IPS-18c (cell line): Measurements from ENCODE around the gene PCED1A.
"Not testable (repeated sequence)": the region's sequence is repeated elsewhere in the genome, so short reads cannot be mapped to it uniquely, and the experiment has no call there.

Experiments used
- H3K4me3 ChIP-seq: 2 replicates; pipeline ENCODE4 v1.7.0; 2013; ENCODE audit warnings: low read depth, mild to moderate bottlenecking, low read length, moderate library complexity; ENCODE audit not compliant: insufficient read depth
- H3K9me3 ChIP-seq: one replicate; pipeline ENCODE4 v1.6.1; 2013; ENCODE audit warnings: mild to moderate bottlenecking, low read length, moderate library complexity; ENCODE audit not compliant: control insufficient read depth, insufficient read depth

PCED1A gene

DNA sequence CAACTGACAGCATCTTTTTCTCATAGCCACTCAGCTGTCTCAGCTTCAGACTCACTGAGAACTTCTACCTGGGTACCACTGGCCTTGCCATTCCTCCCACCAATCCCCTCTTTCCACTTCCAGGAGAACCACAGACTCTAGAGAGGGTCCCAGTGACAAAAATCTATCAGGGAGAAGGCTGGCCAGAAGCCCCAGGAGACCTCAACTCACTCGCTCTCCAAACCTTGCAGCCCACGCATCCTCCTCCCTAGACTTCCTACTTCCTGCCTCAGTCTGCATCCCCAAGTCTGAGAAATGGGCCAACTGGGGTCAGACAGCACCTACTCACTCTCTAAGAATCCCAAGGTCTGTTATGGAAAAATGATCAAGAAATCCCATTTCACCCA lies 23.1 kb downstream of the PCED1A start:
- no peak overlapping the region for H3K4me3 ChIP-seq
- no peaks in the 10 kb centered on the region for H3K9me3 ChIP-seq

DNA sequence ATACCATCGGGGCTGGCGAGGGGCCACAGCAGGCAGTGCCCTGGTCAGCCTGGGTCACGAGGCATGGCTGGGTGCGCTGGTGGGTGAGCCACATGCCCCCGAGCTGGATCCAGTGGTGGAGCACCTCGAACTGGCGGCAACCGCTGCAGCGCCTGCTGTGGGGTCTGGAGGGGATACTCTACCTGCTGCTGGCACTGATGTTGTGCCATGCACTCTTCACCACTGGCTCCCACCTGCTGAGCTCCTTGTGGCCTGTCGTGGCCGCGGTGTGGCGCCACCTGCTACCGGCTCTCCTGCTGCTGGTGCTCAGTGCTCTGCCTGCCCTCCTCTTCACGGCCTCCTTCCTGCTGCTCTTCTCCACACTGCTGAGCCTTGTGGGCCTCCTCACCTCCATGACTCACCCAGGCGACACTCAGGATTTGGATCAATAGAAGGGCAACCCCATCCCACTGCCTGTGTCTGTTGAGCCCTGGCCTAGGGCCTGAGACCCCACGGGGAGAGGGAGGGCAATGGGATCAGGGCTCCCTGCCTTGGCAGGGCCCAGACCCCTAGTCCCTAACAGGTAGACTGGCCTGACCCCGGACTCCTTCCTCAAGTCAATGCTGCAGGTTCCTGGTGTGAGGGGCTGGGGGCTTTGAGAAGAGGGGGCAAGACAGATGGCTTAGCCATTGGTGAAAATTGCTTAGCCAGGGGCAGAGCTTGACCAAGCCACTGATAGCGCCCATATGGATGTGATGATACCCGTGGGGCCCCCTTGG lies 23.7 kb downstream of the PCED1A start:
- H3K9me3 ChIP-seq, result no peaks in the 10 kb centered on the region
- H3K4me3 ChIP-seq, result no peak overlapping the region

- H3K4me3 ChIP-seq, result no peak within 1 kb of the TSS
- no peaks in the 10 kb centered on the region for H3K9me3 ChIP-seq
These were observed 24.3 kb downstream of the PCED1A start, which contains the start of gene TMEM239 for GRCh38 chr20:2816030-2816582. Gene TMEM239 (plus strand): TSS chr20:2816364. CDS start chr20:2816555, 191 bp downstream.

DNA sequence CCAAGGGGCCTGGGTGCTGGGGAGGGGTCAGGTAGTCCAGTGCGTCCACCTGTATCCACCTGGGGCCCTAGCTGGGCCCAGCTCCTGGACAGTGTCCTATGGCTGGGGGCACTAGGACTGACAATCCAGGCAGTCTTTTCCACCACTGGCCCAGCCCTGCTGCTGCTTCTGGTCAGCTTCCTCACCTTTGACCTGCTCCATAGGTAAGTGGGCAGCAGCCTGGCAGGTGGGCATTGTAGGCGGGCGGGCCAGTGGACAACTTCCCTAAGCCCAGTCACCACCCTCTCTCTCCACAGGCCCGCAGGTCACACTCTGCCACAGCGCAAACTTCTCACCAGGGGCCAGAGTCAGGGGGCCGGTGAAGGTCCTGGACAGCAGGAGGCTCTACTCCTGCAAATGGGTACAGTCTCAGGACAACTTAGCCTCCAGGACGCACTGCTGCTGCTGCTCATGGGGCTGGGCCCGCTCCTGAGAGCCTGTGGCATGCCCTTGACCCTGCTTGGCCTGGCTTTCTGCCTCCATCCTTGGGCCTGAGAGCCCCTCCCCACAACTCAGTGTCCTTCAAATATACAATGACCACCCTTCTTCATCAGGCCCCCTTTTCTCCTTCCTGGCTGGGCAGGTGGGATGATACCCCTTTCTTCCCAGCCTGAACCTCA lies 25.1 kb downstream of the PCED1A start:
- Histone ChIP-seq H3K9me3 (no peaks in the 10 kb centered on the region), H3K4me3 (no peak overlapping the region)

GRCh38 chr20:2814587-2815051 lies 25.8 kb downstream of the PCED1A start, which contains the start of gene C20orf141:
Gene C20orf141 (plus strand): TSS chr20:2814987. CDS start chr20:2815185, 198 bp downstream.
- Histone ChIP-seq H3K4me3 (no peak within 1 kb of the TSS), H3K9me3 (no peaks in the 10 kb centered on the region)

GRCh38 chr20:2814076-2814475 lies 26.4 kb downstream of the PCED1A start:
- H3K4me3 ChIP-seq, result no peak overlapping the region
- H3K9me3 ChIP-seq, result no peaks in the 10 kb centered on the region

GRCh38 chr20:2812189-2812588 lies 28.3 kb downstream of the PCED1A start:
- H3K4me3 ChIP-seq, result no peak overlapping the region
- H3K9me3 ChIP-seq, result no peaks in the 10 kb centered on the region

- Histone ChIP-seq H3K4me3 (no peak overlapping the region), H3K9me3 (no peaks in the 10 kb centered on the region)
These were observed 30.8 kb downstream of the PCED1A start for GRCh38 chr20:2809690-2810089.

GRCh38 chr20:2807929-2808328 lies 32.5 kb downstream of the PCED1A start:
- H3K9me3 ChIP-seq, H3K4me3 ChIP-seq: not testable (repeated sequence)

GRCh38 chr20:2807019-2807418 lies 33.4 kb downstream of the PCED1A start:
- Histone ChIP-seq H3K9me3 (no peaks in the 10 kb centered on the region), H3K4me3 (no peak overlapping the region)

GRCh38 chr20:2806351-2806701 lies 34.1 kb downstream of the PCED1A start:
- Histone ChIP-seq H3K9me3 (no peaks in the 10 kb centered on the region), H3K4me3 (no peak overlapping the region)

DNA sequence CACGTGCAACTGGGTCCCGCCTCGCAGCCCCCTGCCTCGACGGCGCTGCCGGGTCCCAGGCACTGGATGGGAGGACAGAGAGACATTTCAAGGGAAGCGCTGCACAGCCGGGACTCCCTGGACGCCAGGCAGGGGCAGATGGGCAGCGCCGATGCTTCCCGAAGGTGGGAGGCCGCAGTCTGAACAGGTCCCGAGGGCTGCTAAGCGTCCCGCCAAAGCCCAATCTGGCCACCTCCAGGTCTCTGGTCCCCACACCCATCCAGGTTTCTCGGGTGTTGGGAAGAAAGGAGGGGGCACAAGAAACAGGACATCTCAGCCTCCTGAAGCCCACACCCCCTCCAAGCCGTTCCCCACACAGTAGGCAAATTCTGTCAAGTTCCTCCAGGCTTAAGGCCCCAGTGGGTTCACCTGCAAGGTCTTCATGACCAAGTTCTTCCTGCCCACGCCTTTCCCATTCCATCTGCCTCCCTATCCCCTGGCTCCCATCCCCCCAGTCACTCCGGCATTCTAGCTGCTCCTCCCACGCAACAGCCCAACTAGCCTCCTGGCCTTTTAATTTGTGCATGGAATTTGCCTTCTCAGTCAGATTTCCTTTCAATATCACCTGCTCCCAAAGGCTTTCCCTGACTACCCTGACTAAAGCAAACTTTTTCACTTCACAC lies 34.6 kb downstream of the PCED1A start:
- H3K9me3 ChIP-seq, result no peaks in the 10 kb centered on the region
- H3K4me3 ChIP-seq, result no peak overlapping the region

DNA sequence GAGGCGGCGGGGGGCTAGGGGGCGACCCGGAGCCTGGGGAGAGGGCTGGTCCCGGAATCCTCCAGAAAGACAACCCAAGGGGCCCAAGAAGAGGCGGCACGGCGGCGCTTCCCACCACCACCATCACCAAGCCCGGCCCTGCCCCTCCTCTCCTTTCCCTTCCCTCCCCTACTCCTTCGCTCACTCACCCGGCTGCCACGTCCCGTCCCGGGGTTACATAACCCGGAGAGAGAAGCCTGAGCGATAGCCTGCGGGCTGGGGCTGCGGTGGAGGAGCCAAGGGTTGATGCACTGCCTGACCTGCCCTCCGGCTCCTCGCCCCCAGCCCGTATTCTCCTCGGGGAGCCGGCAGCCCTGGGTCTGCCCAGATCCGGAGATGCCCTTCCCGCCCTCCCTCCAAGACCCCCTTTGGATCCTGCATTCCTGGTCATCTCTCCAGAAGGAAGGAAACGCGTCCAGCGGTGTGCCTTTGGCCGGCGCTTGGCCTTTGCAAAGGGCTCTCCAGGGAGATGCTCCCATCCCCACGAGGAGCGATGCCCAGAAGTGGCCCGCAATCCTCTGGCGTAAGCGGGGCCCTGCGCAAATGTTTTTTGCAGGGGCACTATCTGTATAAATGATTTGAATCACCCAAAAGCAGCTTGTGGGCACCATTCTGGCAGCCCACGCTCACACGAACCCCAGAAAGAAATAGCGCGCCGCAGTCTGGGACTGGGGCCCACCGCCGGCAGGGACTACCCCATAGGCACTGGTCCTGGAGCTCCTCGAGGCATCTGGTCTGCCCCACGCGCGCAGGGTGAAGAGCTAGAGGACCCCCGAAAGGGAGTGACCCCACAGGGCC lies 35.4 kb downstream of the PCED1A start:
- H3K9me3 ChIP-seq, result no peaks in the 10 kb centered on the region
- H3K4me3 ChIP-seq, result peak overlapping the region; percentile 30; the same call in 1 of the 2 replicates

DNA sequence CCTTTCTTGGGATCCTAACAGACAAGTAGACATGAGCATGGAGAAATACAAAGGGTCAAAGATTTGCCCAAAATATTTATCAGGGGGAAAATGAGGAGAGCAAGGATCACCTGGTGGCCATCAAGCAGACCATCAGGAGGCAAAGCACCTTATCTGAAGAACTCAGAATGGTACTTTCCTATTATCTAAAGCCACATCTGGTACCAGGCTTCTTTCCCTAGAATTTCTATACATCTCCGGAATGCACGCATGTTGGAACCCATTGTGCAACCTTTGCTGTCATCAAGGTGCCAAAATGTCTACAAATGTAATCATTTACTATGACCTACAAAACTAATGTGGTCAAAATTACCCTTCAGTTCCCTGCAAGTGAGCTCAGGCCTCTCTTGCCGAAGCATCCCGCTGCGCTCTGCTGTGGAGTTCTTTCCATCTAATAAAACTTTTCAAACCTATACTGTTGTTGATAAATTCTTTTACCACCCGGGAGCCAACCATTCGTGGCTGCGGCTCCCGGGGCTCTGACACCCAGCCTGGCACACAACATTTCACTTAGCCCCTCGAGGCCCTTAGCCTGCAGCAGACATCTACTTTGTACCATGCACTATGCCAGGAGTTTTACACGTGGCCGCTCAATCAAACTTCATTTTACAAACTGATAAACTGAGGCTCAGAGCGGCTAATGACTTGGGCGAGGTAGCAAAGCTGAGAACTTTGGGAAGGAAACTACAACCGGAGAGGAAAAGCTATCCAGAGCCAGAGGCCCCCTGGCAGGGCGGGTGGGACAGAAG lies 36.2 kb downstream of the PCED1A start:
- no peaks in the 10 kb centered on the region for H3K9me3 ChIP-seq

DNA sequence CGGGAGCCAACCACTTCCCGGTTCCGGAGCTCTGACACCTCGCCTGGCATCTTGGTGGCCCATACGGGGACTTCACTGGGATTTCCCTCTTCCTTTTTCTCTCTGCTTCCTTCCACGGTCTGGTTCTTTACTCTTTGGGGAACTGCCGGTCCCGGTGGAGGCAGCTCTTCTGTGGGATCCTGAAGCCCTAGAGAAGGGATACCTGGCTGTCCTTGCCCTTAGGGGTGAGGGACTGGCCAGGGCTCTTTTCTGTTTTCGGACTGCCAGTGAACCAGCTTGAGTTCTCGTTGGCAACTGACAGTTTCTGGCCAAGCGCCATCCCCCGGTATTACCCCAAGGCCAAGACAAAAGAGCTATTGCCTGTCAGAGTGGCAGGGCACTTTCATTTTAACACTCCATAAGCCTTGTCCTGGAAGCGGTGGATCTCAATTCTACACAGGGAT lies 39.1 kb downstream of the PCED1A start:
- Histone ChIP-seq H3K4me3 (peak overlapping the region; percentile 48), H3K9me3 (peaks cover 3% of the 10 kb centered on the region)

More for the DNA sequence above, 36.2 kb downstream of the PCED1A start:
- H3K4me3 ChIP-seq, result peak overlapping the region; percentile 30; the same call in 1 of the 2 replicates
